Stimulated activated CD4-positive, alpha-beta T cell treated with anti-CD3 and anti-CD28 coated beads, Interleukin-2, amount 100 ng/mL, for 24 hours (primary cell): Measurements from ENCODE around the gene TK1.

ENCODE experiments used
- DNase-seq, 2 donors: peaks; one replicate each; pipeline ENCODE4 v3.0.0-alpha.2; 2020

TK1 gene

DNA sequence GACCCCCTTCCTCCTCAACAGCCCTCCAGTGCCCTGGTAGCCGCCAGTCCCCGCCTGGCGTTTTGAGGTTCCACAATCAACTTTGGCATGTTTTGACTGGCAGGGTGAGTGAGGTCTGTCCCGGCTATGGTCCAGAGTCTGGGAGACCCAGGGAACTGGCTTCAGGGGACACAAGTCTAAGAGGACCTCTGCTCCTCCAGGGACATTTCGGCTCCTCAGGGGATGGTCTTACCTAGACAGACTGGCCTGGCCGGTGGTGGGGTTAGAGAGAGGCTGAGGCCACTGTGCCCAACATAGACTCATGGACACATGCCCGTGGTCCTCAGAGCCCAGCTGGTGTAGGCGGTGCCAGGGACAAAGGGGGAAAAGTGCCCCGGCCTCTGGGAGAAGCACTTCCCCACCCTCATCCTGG is 54.1 kb downstream of the TK1 start:
- DNase-seq, result no peak

DNA sequence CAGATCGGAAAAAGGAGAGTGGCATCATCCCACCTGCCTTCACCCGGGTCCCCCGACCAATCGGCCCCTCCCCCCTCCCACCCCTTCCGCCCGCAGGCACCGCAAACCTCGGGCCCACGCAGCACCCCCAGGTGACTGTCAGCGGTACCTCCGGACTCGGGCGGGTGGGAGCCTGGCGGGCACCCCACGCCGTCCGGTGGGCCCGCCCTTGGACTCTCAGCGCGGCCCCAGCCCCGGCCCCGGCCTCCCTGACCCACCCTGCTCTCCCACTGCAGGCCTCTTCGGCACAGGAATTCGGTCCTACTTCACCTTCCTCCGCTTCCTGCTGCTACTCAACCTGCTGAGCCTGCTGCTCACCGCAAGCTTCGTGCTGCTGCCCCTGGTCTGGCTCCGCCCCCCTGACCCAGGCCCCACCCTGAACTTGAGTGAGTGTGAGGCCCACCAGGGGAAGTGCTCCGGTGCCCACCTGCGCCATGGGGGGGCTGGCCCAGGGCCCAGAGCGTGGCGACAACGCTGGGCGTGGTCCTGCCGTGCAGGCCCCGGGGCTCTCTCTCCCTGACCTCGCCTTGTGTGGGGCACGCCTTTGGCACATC is 54.7 kb downstream of the TK1 start:
- peak; percentile 68 to 75 for DNase-seq

DNA sequence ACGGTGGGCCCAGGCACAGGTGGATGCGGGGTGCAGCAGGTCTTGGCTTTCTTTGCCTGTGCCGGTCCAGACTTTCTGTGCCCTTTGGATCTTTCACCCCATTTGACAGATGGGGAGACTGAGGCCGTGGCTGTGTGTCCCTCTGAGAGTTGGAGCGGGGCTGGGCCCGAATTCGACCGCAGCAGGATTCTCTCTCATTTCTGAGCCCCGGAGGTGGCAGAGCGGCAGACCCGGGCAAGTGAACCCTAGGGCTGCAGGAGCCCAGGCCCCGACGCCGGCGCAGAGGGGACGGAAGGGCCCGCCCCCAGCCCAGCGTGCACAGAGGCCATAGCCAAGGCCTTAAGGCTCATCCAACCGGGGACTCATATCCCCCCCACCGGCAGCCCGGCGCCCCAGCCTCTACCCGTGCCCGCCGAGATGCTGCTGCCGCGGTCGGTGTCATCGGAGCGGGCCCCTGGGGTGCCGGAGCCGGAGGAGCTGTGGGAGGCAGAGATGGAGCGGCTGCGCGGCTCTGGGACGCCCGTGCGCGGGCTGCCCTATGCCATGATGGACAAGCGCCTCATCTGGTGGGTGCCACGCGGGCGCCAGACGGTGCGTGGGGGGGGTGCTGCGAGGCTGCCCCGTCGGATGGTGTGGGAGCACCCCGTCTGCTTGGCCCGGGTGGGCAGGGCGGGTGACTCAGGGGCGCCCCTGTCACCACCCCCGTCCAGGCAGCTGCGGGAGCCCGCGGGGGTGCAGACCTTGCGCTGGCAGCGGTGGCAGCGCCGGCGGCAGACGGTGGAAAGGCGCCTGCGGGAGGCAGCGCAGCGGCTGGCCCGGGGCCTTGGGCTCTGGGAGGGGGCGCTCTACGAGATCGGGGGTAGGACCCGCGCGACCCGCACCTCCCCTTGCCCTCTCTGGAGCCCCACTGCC is 55.4 kb downstream of the TK1 start:
- peak; percentile 60 to 64 for DNase-seq

- DNase-seq, result peak; percentile 68 to 71
Measured at GRCh38 chr17:78130437-78131101, 56.3 kb downstream of the TK1 start, which contains the start of gene TMC8. TMC8 (plus strand) TSS chr17:78130771; CDS start chr17:78131589, 818 bp downstream.

DNA sequence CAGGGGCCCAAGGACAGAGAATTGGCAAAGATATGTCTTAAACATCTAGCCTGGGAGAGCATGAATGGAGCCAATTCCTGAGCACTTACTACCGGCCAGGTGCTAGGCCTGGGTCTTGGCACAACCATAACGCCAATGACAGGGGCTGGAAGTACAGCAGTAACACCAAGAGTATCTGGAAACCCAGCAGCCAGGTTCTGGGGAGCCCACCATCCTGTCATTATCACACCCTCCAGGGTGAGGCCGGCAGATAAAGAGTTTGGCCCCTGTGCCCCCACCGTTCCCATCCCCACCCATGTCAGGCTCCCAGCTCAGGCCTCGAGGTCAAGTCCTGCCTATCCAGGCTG is 56.8 kb downstream of the TK1 start:
- DNase-seq, result no peak

GRCh38 chr17:78129351-78130089 is 57.3 kb downstream of the TK1 start:
- DNase-seq, result peak in 1 of 2 donors; percentile 43

DNA sequence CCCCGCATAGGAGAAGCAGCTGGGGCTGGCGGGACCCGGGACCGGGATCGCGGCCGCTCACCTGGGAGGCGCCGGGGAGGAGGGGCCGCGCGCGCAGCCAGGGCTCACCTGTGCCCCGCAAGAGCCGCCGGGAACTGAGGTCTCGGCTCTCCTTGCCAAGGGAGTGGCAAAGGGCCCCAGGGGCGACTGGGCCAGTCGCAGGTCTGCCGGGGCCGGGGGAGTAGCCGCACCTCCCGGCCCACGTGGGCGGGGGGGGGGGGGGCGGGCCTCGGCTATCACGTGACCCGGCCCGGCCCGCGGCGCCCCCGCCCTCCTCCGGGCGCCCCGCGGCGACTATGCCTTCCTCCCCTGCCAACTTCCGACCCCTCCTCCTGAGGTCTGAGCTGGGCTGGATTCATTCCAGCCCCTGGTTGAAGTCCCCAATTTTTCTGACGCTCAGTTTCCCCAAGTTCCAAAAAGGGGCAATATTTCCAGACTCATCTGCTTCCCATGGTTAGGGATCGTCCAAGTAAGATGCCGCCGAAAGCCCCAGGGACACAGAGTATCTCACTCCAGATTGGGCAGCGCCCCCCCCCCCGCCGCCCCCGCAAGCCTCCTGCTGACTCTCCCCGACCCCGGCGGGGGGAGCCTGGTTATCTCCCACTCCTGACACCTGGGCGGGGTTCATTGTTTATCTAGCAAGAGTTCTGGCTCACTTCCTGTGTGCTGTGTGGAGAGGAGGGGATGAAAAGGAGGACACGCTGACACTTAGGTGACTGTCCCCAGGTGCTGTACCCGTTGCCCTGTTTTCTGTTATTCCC is 58.1 kb downstream of the TK1 start, which contains the start of gene TMC6:
TMC6 (minus strand) TSS at position 205 of the 800 bp plus-strand sequence. CDS start 1,923 bp downstream, outside the sequence.
- peak; percentile 64 to 69 for DNase-seq

- no peak for DNase-seq
Measured at GRCh38 chr17:78127888-78128550, 58.8 kb downstream of the TK1 start.

- peak; percentile 63 to 74 for DNase-seq
Measured at GRCh38 chr17:78127239-78127887, 59.5 kb downstream of the TK1 start.

GRCh38 chr17:78126895-78127238 is 60.0 kb downstream of the TK1 start:
- no peak for DNase-seq

DNA sequence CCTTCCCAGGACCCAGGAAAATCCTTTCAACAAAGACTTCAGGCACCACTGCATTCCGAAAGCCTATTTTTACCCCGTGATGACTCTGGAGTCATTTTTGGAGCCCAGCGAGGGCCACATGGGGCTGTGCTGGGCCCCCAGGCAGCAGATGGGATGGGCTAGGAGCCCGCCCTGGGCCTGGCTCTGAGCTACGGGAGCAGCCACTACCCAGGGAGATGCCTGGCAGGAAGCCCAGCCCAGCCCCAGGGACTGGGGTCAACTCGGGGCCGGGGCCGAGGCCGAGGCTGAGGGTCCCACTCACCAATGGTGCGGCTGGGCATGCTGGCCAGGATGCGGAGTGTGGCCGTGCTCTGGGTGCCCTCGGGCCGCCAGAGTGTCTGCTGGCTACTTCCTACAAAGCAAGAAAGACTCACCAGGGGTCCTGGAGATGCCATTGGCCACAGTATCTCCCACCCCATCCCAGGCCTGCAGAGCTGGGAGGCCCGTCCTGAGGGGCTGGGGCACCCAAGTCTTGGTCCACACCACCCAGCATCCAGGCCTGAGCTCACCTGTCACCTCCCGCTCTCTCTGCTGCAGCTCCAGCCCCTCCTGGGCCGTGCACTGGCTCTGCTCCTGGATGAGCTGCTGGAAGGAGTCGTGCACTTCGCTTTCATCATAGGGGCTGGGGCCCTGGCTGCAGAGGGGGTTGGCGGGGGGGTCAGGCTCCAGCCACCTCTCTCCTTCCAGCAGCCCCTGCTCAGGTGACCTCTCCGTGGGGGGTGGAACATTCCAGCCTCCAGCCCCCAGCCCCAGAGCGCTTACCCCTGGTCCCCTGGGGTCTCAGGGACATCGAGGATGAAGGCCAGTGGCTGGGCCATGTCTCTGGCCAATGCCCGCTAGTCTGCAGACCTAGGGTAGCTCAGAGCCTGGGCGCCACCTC is 60.6 kb downstream of the TK1 start:
- no peak for DNase-seq

DNA sequence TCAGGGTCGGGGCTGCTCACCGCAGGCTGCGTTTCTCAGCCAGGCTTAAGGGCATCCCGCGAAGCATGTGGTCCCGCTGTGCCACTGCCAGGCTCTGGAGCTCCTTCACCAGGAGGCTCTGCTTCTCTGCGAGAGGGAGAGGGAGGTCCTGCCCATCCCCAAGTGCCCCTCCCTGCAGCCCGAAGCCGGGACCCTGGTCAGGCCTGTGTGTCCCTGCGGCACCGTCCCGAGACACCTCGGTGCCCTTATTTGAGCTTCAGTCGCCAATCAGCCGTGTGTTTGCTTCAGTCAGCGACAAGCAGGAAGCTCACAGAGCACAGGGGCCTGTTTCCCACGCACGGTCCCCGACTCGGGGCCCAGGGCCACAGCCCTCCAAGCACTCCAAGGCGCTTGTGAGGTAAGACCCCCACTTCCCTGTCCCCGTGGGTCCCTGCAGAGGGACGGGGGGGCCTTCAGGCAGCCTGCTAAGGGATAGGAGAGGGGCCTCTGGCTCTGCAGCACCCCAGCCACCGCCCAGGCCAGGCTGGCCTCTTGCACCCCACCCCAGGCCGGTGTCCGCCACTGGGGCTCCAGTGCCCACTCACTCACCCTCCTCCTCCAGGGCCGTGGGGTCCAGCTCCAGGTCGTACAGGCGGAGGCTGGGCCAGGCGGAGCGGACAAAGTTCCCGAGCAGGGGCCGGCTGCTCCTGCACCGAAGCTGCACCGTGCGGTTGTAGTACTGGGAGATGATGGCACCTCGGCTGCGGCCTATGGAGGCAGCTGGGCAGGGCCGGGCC is 61.5 kb downstream of the TK1 start:
- DNase-seq, result peak in 1 of 2 donors; percentile 50

DNA sequence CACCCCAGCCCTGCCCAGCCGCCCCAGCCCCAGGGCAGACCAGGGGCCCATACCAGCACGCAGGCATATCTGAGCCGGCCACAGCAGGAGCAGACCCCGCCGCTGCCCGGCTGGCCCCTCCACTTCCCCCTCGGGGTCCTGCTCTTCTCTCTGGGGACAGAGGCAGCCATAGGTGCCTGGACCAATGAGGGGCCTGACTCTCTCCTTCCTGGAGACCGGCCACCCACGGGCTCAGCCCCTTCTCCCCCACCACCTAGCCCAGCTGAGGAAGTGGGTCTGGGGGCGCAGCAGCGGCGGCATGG is 62.1 kb downstream of the TK1 start:
- no peak for DNase-seq
